ENCODE data around the gene GSTA4. TPM values are rescaled to one million over a fixed set of nuclear protein-coding genes. Genes with fewer than 3 reads are reported as not detected.
A peak's percentile ranks its signal among the peaks of the same experiment; 100 is the strongest.

Gene GSTA4
- total RNA-seq, 1 donor: 46.3 TPM

DNA sequence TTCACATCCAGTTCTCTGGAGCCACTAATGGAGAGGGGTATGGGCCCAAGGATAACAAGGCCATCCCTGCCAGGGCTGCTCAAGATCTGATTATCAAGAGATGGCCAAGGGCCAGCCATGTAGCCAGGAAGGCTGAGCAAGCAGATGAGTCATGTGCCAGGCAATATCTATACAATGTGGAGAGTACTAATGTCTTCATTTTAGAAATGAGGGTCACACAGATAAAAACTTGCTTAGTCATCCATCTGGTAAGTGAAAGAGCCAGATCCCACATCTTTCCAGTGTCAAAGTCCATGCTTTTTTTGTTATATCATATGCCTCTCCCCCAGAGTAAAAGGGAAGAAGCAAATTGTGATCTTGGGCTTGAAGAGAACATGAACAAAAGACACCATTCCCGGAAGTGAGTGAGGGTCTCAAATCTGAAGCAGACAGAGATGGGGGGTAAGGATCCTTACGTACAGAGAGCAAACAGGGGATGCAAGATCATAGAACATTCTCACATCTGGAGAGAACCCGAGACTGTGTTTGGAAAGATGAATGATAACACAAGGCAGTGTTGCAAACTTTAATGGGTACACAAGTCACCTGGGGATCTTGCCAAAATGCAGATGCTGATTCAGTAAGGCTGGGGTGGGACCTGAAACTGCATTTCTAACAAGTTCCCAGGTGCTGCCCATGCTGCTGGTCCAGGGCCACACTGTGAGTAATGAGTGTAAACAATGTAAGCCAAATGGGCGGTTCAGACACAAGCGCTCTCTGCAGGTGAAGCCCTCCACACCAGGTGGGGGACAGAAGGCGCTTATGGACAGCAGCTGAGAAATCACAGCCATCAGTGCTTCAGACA lies 65.5 kb downstream of the GSTA4 start:
- H3K4me3 ChIP-seq (ENCODE audit: low read depth, low read length): no peak overlapping the region
- TF ChIP-seq, protein P1, sequence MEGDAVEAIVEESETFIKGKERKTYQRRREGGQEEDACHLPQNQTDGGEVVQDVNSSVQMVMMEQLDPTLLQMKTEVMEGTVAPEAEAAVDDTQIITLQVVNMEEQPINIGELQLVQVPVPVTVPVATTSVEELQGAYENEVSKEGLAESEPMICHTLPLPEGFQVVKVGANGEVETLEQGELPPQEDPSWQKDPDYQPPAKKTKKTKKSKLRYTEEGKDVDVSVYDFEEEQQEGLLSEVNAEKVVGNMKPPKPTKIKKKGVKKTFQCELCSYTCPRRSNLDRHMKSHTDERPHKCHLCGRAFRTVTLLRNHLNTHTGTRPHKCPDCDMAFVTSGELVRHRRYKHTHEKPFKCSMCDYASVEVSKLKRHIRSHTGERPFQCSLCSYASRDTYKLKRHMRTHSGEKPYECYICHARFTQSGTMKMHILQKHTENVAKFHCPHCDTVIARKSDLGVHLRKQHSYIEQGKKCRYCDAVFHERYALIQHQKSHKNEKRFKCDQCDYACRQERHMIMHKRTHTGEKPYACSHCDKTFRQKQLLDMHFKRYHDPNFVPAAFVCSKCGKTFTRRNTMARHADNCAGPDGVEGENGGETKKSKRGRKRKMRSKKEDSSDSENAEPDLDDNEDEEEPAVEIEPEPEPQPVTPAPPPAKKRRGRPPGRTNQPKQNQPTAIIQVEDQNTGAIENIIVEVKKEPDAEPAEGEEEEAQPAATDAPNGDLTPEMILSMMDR (IDR thresholded peaks at IDR 0.05; ENCODE audit: insufficient read depth, low read length): no peak
- peak; percentile 97 for DNase-seq (ENCODE audit: low read depth)

Other genes with a start within 250 kb of the GSTA4 start
- gene GSTA2, start 231.8 kb downstream of the GSTA4 start, total RNA-seq (ENCODE audit: low replicate concordance): not detected in 2 replicates
- gene GSTA1, start 191.5 kb downstream of the GSTA4 start, total RNA-seq (ENCODE audit: low replicate concordance): not detected in 2 replicates
- not detected in 2 replicates for gene GSTA5, start 154.5 kb downstream of the GSTA4 start, total RNA-seq (ENCODE audit: low replicate concordance)
- gene GSTA3, start 85.6 kb downstream of the GSTA4 start, total RNA-seq (ENCODE audit: low replicate concordance): not detected in 2 replicates
- gene CILK1, start 66.5 kb upstream of the GSTA4 start, total RNA-seq (ENCODE audit: low replicate concordance): 9.5 and 22.1 TPM in 2 replicates
- gene FBXO9, start 70.1 kb upstream of the GSTA4 start, total RNA-seq (ENCODE audit: low replicate concordance): 45.1 and 109 TPM in 2 replicates
- gene GCM1, start 153.6 kb upstream of the GSTA4 start, total RNA-seq (ENCODE audit: low replicate concordance): under 0.01 TPM in 1 of 2 replicates, not detected in the other